RWPE2 (cell line): ENCODE measurements around the gene GPRC6A.

ENCODE experiments used
- ATAC-seq: fragments of 200-7000 bp; cut with Tn5 transposase; 3 replicates; pipeline ENCODE4 v1.9.1; 2021; ENCODE audit warnings: low read depth
- DNase-seq: peaks from one replicate; pipeline ENCODE4 v3.0.0-alpha.2; 2020; ENCODE audit warnings: low spot score
- H3K27ac ChIP-seq: fragments of 450-650 bp; 2 replicates; pipeline ENCODE4 v1.5.1; 2017; ENCODE audit warnings: mild to moderate bottlenecking; ENCODE audit not compliant: poor library complexity, severe bottlenecking
- H3K27me3 ChIP-seq: fragments of 250-450 bp; sonication (Bioruptor Pico); 2 replicates; pipeline ENCODE4 v1.5.1; 2021; ENCODE audit warnings: mild to moderate bottlenecking, moderate library complexity; ENCODE audit not compliant: insufficient read depth, poor library complexity, severe bottlenecking
- H3K36me3 ChIP-seq: fragments of 250-450 bp; sonication (Bioruptor Pico); 2 replicates; pipeline ENCODE4 v1.5.1; 2020; ENCODE audit warnings: low read depth, mild to moderate bottlenecking, moderate library complexity
- H3K4me1 ChIP-seq: fragments of 250-450 bp; sonication (Bioruptor Pico); 2 replicates; pipeline ENCODE4 v1.5.1; 2021; ENCODE audit warnings: mild to moderate bottlenecking, moderate library complexity; ENCODE audit not compliant: insufficient read depth, poor library complexity, severe bottlenecking
- H3K4me3 ChIP-seq: fragments of 250-450 bp; sonication (Bioruptor Pico); 2 replicates; pipeline ENCODE4 v1.5.1; 2021; ENCODE audit warnings: mild to moderate bottlenecking, moderate library complexity; ENCODE audit not compliant: severe bottlenecking
- H3K9me3 ChIP-seq: fragments of 250-450 bp; sonication (Bioruptor Pico); 2 replicates; pipeline ENCODE4 v1.5.1; 2021; ENCODE audit warnings: mild to moderate bottlenecking, moderate library complexity; ENCODE audit not compliant: severe bottlenecking
- TF ChIP-seq, protein P1 (sequence below): fragments of 450-650 bp; IDR thresholded peaks from one replicate; pipeline ENCODE4 v1.5.1; 2017; ENCODE audit warnings: mild to moderate bottlenecking, moderate library complexity; ENCODE audit not compliant: poor library complexity, severe bottlenecking

The GPRC6A gene, protein sequence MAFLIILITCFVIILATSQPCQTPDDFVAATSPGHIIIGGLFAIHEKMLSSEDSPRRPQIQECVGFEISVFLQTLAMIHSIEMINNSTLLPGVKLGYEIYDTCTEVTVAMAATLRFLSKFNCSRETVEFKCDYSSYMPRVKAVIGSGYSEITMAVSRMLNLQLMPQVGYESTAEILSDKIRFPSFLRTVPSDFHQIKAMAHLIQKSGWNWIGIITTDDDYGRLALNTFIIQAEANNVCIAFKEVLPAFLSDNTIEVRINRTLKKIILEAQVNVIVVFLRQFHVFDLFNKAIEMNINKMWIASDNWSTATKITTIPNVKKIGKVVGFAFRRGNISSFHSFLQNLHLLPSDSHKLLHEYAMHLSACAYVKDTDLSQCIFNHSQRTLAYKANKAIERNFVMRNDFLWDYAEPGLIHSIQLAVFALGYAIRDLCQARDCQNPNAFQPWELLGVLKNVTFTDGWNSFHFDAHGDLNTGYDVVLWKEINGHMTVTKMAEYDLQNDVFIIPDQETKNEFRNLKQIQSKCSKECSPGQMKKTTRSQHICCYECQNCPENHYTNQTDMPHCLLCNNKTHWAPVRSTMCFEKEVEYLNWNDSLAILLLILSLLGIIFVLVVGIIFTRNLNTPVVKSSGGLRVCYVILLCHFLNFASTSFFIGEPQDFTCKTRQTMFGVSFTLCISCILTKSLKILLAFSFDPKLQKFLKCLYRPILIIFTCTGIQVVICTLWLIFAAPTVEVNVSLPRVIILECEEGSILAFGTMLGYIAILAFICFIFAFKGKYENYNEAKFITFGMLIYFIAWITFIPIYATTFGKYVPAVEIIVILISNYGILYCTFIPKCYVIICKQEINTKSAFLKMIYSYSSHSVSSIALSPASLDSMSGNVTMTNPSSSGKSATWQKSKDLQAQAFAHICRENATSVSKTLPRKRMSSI

DNA sequence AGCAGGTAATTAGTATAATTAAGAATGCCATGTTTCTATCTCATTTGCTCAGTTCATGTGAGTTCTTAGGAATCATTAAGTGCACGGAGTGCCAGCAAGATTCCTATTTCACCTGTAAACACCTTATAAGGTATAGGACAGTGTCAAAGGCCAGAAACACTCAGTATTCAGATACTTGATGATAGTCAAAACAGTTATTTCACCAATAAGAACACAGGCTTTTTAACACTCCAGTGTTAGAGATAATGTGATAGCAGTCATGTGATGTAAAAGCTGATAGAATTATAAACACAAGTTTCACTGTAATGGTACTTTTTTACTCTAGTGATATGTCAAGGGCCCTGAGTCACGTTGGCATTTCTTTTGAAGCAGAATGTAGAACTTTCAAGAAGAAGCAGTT is at the start of gene GPRC6A:
Gene GPRC6A (minus strand): TSS at position 101 of the 400 bp plus-strand sequence. CDS start 70 bp downstream, at position 31.
- TF ChIP-seq, protein P1, sequence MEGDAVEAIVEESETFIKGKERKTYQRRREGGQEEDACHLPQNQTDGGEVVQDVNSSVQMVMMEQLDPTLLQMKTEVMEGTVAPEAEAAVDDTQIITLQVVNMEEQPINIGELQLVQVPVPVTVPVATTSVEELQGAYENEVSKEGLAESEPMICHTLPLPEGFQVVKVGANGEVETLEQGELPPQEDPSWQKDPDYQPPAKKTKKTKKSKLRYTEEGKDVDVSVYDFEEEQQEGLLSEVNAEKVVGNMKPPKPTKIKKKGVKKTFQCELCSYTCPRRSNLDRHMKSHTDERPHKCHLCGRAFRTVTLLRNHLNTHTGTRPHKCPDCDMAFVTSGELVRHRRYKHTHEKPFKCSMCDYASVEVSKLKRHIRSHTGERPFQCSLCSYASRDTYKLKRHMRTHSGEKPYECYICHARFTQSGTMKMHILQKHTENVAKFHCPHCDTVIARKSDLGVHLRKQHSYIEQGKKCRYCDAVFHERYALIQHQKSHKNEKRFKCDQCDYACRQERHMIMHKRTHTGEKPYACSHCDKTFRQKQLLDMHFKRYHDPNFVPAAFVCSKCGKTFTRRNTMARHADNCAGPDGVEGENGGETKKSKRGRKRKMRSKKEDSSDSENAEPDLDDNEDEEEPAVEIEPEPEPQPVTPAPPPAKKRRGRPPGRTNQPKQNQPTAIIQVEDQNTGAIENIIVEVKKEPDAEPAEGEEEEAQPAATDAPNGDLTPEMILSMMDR = no peak
- no peaks in the 10 kb centered on the region for H3K36me3 ChIP-seq
- H3K27me3 ChIP-seq = peaks cover 4% of the 10 kb centered on the region
- H3K4me1 ChIP-seq = no peaks in the 10 kb centered on the region
- DNase-seq (no peak), ATAC-seq (no peak)
- no peak within 1 kb of the TSS for H3K4me3 ChIP-seq
- no peaks in the 10 kb centered on the region for H3K9me3 ChIP-seq
- H3K27ac ChIP-seq = no peak within 1 kb of the TSS

DNA sequence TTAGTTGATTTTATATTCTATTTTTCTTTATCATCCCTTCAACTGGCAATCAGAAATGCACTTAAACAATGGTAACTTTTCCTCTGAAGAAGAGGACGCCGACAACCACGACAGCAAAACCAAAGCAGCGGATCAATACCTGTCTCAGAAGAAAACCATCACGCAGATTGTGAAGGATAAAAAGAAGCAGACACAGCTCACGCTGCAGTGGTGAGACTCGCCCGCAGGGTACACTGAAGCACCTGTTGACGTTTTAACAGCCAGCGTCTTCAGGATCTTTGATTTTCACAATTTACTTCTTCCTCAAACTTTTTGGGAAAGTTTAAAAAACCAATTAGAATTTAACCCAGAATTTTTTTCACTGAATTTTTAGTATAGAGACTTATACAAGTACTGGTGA is 48.9 kb upstream of the GPRC6A start:
- ATAC-seq (no peak), DNase-seq (no peak)
- Histone ChIP-seq H3K4me1 (no peaks in the 10 kb centered on the region), H3K27ac (no peak overlapping the region), H3K4me3 (no peak overlapping the region), H3K27me3 (peaks cover 64% of the 10 kb centered on the region), H3K36me3 (no peaks in the 10 kb centered on the region), H3K9me3 (no peaks in the 10 kb centered on the region)
- TF ChIP-seq, protein P1 = no peak

DNA sequence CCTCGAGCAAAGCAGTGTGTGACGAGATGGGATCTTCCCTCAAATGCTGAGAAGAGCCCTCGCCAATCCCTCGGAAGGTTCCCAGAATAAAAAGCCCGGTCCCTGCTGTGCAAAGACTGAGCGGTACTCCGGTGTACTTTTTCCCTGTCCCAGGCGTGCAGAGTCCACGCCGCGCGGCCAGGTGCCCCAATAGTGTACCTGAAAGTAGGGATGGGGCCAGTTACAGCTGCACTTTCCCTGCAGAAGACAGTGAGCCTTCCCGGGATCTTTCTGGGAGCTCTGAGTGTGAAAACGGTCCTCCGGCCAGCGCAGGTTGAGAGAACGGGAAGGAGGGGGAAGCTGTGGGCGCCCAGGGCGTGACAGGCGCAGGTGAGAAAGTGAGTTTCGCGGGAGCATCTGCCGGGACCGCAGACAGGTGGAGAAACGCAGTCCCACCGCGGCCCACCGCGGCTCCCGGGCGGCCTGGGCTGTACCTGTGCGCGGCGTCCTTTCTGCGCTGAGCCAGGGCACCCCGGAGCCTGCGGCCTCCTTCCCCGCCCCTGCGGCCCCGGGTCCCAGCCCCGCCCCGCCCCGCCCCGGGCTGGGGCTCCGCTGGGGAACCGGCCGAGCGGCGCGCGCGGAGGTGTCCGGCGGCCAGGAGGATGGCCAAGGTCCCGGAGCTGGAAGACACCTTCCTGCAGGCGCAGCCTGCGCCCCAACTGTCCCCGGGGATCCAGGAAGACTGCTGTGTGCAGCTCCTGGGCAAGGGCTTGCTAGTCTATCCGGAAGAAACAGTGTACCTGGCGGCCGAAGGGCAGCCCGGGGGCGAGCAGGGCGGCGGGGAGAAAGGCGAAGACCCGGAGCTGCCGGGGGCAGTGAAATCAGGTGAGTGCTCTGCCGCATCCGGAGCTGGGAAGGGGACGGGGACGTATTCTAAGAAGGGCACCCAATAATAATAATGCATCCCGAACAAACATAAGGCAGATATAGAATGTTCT is 48.0 kb upstream of the GPRC6A start, which contains the start of gene RFX6:
Gene RFX6 (plus strand): TSS at position 608 of the 977 bp plus-strand sequence. CDS start 34 bp downstream, at position 642.
- Histone ChIP-seq H3K36me3 (no peaks in the 10 kb centered on the region), H3K4me3 (peak within 1 kb of the TSS; percentile 9), H3K9me3 (no peaks in the 10 kb centered on the region), H3K27me3 (peaks cover 68% of the 10 kb centered on the region), H3K27ac (no peak within 1 kb of the TSS), H3K4me1 (no peaks in the 10 kb centered on the region)
- DNase-seq (no peak), ATAC-seq (peak; percentile 64)
- TF ChIP-seq, protein P1 = no peak

DNA sequence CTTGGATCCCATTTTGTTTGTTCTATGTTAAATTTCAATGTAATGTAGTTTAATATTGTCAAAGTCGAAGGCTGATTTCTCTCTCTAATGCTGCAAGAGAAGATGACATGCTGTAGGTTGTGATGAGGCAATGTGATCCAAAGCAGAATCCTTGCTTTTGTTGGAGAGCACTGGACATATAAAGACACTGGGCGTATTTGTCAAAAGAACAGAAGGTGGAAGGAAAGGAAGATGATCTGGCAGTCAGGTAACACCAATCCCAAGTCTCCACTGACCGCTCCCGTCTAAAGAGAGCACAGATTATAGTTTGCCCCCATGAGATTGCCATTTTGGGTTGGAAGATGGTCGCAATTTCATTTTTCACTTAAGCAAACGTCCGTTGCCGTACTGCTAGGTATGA is 47.2 kb upstream of the GPRC6A start:
- no peaks in the 10 kb centered on the region for H3K36me3 ChIP-seq
- DNase-seq = no peak
- H3K27ac ChIP-seq = no peak overlapping the region
- no peaks in the 10 kb centered on the region for H3K4me1 ChIP-seq
- TF ChIP-seq, protein P1 = no peak
- no peak overlapping the region for H3K4me3 ChIP-seq
- no peak for ATAC-seq
- peaks cover 68% of the 10 kb centered on the region for H3K27me3 ChIP-seq
- no peaks in the 10 kb centered on the region for H3K9me3 ChIP-seq
